Renal pelvis (tissue), 4 donors: ENCODE results near the gene ZDHHC12. TPM values are rescaled to one million over a fixed set of nuclear protein-coding genes. Genes with fewer than 3 reads are reported as not detected.
A peak's percentile ranks its signal among the peaks of the same experiment; 100 is the strongest.
"Not testable (repeated sequence)": the region's sequence is repeated elsewhere in the genome, so short reads cannot be mapped to it uniquely, and the experiment has no call there.

Source experiments
- DNase-seq: peaks from one replicate; pipeline ENCODE4 v3.0.0-alpha.2; 2013
- polyA plus RNA-seq, 3 donors: library from polyadenylated mRNA; unstranded; fragments of 120-200 nt; gene quantifications; one replicate each; pipeline ENCODE4 v1.2.1, GENCODE V29; 2013; ENCODE audit not compliant: insufficient read length in 3 of 3

Gene ZDHHC12
- polyA plus RNA-seq, 3 donors, result 21.3 to 24.7 (median 23.4) TPM

- no peak for DNase-seq
Measured at GRCh38 chr9:128714586-128715435, 9.1 kb downstream of the ZDHHC12 start.

- no peak for DNase-seq
Measured at GRCh38 chr9:128713941-128714573, 9.9 kb downstream of the ZDHHC12 start.

- no peak for DNase-seq
Measured at GRCh38 chr9:128713411-128713780, 10.5 kb downstream of the ZDHHC12 start.

GRCh38 chr9:128712451-128713410 lies 11.2 kb downstream of the ZDHHC12 start:
- no peak for DNase-seq

- no peak for DNase-seq
Measured at GRCh38 chr9:128707446-128707845, 16.5 kb downstream of the ZDHHC12 start.

GRCh38 chr9:128706671-128707381 lies 17.1 kb downstream of the ZDHHC12 start:
- no peak for DNase-seq

- DNase-seq, result no peak
Measured at GRCh38 chr9:128706045-128706444, 17.9 kb downstream of the ZDHHC12 start.

- no peak for DNase-seq
Measured at GRCh38 chr9:128705051-128705965, 18.6 kb downstream of the ZDHHC12 start.

- no peak for DNase-seq
Measured at GRCh38 chr9:128704356-128704670, 19.6 kb downstream of the ZDHHC12 start.

- DNase-seq, result no peak
Measured at GRCh38 chr9:128703616-128704355, 20.1 kb downstream of the ZDHHC12 start.

- DNase-seq, result no peak
Measured at GRCh38 chr9:128702949-128703615, 20.8 kb downstream of the ZDHHC12 start.

- DNase-seq, result peak; percentile 89
Measured at GRCh38 chr9:128702445-128702948, 21.4 kb downstream of the ZDHHC12 start, which contains the start of gene PKN3. PKN3 (plus strand) TSS chr9:128702503; CDS start chr9:128702916, 413 bp downstream.

GRCh38 chr9:128701227-128701854 lies 22.6 kb downstream of the ZDHHC12 start:
- DNase-seq, result no peak

GRCh38 chr9:128699096-128699795 lies 24.7 kb downstream of the ZDHHC12 start:
- not testable (repeated sequence) for DNase-seq

GRCh38 chr9:128696923-128697707 lies 26.8 kb downstream of the ZDHHC12 start:
- no peak for DNase-seq

GRCh38 chr9:128694344-128694743 lies 29.6 kb downstream of the ZDHHC12 start:
- no peak for DNase-seq

GRCh38 chr9:128693738-128694137 lies 30.2 kb downstream of the ZDHHC12 start:
- DNase-seq, result not testable (repeated sequence)
